ENCODE results near the gene HERC2. TPM values are rescaled to one million over a fixed set of nuclear protein-coding genes. Genes with fewer than 3 reads are reported as not detected.

Gene HERC2
- total and polyA plus RNA-seq, 9 of the 15 experiments (the other 6 are each of a cell fraction or from before 2014, with no cell fraction given), result 10.6 to 84.0 (median 42.6) TPM

DNA sequence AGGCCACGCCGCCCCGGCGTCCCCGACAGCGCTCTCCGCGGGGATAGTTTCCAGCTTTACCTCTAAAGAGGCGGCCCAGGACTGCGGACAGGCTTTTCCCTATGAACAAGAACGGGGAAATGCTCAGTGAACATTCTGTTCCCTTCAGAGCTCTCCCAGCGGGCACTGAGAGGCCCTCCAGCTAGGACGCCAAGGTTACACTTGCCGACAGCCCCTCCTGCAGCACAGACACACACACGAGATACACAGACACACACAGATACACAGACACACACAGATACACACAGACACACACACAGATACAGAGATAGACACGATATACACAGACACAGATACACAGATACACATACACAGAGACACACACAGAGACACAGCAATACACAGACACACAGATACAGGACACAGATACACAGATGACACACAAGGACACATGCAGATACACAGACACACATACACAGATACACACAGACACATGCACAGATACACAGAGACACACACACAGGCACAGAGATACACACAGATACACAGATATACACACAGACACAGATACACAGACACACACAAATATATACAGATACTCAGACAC is 222.3 kb downstream of the HERC2 start (continued):
- TF ChIP-seq, protein P1, sequence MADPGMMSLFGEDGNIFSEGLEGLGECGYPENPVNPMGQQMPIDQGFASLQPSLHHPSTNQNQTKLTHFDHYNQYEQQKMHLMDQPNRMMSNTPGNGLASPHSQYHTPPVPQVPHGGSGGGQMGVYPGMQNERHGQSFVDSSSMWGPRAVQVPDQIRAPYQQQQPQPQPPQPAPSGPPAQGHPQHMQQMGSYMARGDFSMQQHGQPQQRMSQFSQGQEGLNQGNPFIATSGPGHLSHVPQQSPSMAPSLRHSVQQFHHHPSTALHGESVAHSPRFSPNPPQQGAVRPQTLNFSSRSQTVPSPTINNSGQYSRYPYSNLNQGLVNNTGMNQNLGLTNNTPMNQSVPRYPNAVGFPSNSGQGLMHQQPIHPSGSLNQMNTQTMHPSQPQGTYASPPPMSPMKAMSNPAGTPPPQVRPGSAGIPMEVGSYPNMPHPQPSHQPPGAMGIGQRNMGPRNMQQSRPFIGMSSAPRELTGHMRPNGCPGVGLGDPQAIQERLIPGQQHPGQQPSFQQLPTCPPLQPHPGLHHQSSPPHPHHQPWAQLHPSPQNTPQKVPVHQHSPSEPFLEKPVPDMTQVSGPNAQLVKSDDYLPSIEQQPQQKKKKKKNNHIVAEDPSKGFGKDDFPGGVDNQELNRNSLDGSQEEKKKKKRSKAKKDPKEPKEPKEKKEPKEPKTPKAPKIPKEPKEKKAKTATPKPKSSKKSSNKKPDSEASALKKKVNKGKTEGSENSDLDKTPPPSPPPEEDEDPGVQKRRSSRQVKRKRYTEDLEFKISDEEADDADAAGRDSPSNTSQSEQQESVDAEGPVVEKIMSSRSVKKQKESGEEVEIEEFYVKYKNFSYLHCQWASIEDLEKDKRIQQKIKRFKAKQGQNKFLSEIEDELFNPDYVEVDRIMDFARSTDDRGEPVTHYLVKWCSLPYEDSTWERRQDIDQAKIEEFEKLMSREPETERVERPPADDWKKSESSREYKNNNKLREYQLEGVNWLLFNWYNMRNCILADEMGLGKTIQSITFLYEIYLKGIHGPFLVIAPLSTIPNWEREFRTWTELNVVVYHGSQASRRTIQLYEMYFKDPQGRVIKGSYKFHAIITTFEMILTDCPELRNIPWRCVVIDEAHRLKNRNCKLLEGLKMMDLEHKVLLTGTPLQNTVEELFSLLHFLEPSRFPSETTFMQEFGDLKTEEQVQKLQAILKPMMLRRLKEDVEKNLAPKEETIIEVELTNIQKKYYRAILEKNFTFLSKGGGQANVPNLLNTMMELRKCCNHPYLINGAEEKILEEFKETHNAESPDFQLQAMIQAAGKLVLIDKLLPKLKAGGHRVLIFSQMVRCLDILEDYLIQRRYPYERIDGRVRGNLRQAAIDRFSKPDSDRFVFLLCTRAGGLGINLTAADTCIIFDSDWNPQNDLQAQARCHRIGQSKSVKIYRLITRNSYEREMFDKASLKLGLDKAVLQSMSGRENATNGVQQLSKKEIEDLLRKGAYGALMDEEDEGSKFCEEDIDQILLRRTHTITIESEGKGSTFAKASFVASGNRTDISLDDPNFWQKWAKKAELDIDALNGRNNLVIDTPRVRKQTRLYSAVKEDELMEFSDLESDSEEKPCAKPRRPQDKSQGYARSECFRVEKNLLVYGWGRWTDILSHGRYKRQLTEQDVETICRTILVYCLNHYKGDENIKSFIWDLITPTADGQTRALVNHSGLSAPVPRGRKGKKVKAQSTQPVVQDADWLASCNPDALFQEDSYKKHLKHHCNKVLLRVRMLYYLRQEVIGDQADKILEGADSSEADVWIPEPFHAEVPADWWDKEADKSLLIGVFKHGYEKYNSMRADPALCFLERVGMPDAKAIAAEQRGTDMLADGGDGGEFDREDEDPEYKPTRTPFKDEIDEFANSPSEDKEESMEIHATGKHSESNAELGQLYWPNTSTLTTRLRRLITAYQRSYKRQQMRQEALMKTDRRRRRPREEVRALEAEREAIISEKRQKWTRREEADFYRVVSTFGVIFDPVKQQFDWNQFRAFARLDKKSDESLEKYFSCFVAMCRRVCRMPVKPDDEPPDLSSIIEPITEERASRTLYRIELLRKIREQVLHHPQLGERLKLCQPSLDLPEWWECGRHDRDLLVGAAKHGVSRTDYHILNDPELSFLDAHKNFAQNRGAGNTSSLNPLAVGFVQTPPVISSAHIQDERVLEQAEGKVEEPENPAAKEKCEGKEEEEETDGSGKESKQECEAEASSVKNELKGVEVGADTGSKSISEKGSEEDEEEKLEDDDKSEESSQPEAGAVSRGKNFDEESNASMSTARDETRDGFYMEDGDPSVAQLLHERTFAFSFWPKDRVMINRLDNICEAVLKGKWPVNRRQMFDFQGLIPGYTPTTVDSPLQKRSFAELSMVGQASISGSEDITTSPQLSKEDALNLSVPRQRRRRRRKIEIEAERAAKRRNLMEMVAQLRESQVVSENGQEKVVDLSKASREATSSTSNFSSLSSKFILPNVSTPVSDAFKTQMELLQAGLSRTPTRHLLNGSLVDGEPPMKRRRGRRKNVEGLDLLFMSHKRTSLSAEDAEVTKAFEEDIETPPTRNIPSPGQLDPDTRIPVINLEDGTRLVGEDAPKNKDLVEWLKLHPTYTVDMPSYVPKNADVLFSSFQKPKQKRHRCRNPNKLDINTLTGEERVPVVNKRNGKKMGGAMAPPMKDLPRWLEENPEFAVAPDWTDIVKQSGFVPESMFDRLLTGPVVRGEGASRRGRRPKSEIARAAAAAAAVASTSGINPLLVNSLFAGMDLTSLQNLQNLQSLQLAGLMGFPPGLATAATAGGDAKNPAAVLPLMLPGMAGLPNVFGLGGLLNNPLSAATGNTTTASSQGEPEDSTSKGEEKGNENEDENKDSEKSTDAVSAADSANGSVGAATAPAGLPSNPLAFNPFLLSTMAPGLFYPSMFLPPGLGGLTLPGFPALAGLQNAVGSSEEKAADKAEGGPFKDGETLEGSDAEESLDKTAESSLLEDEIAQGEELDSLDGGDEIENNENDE (IDR thresholded peaks at IDR 0.05; ENCODE audit: low read depth, low read length), result no peak
- TF ChIP-seq TCFL5 (CRISPR knock-in tag; conservative IDR thresholded peaks at IDR 0.05) (no peak), ZNF316 (IDR thresholded peaks at IDR 0.05) (peak; percentile 2; the same call in 1 of the 2 replicates), ZNF354B (CRISPR knock-in tag; IDR thresholded peaks at IDR 0.05) (no peak), CBX5 (IDR thresholded peaks at IDR 0.05; ENCODE audit: borderline replicate concordance, low read depth) (no peak), MED1 (CRISPR knock-in tag; IDR thresholded peaks at IDR 0.05; ENCODE audit: borderline replicate concordance) (no peak), THRAP3 (IDR thresholded peaks at IDR 0.05; ENCODE audit: borderline replicate concordance) (no peak), CHD2 (IDR thresholded peaks at IDR 0.05; ENCODE audit: low read depth, low read length) (no peak), RBM34 (IDR thresholded peaks at IDR 0.05; ENCODE audit: borderline replicate concordance, insufficient read depth, low read length) (no peak), EHMT2 (IDR thresholded peaks at IDR 0.05) (0 out of 2 replicates have a peak, but pooled peaks have one; percentile 26), E2F5 (CRISPR knock-in tag; IDR thresholded peaks at IDR 0.05) (no peak), ZNF212 (CRISPR knock-in tag; IDR thresholded peaks at IDR 0.05) (no peak), ZNF280B (CRISPR knock-in tag; IDR thresholded peaks at IDR 0.05) (no peak)
- TF ChIP-seq, protein P2, sequence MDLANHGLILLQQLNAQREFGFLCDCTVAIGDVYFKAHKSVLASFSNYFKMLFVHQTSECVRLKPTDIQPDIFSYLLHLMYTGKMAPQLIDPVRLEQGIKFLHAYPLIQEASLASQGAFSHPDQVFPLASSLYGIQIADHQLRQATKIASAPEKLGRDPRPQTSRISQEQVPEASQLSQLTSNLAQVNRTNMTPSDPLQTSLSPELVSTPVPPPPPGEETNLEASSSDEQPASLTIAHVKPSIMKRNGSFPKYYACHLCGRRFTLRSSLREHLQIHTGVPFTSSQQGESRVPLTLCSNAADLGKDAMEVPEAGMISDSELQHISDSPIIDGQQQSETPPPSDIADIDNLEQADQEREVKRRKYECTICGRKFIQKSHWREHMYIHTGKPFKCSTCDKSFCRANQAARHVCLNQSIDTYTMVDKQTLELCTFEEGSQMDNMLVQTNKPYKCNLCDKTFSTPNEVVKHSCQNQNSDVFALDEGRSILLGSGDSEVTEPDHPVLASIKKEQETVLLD (IDR thresholded peaks at IDR 0.05), result no peak
